Measurements from ENCODE around the gene CDKAL1.

CDKAL1 gene

GRCh38 chr6:21278375-21278745 is 744.1 kb downstream of the CDKAL1 start:
- H3K27me3 Mint-ChIP-seq = no peaks in the 10 kb centered on the region

GRCh38 chr6:21279619-21280018 is 745.4 kb downstream of the CDKAL1 start:
- H3K27me3 Mint-ChIP-seq = no peaks in the 10 kb centered on the region
- H3K4me3 Mint-ChIP-seq = no peak overlapping the region
- intact Hi-C loops (cut with micrococcal nuclease) = no loop called here
- H3K4me1 Mint-ChIP-seq (ENCODE audit: low read depth) = no peaks in the 10 kb centered on the region
- no peaks in the 10 kb centered on the region for H3K36me3 Mint-ChIP-seq (ENCODE audit: low read depth)
- H3K27ac Mint-ChIP-seq = no peak overlapping the region
- H3K9me3 Mint-ChIP-seq = no peaks in the 10 kb centered on the region

More at GRCh38 chr6:21278375-21278745, 744.1 kb downstream of the CDKAL1 start:
- Mint-ChIP-seq H3K27ac (no peak overlapping the region), H3K4me3 (no peak overlapping the region), H3K4me1 (ENCODE audit: low read depth) (no peaks in the 10 kb centered on the region), H3K9me3 (no peaks in the 10 kb centered on the region), H3K36me3 (ENCODE audit: low read depth) (no peaks in the 10 kb centered on the region)
- intact Hi-C loops (cut with micrococcal nuclease) = no loop called here

GRCh38 chr6:21281366-21281765 is 747.1 kb downstream of the CDKAL1 start:
- Mint-ChIP-seq H3K27me3 (no peaks in the 10 kb centered on the region), H3K4me3 (no peak overlapping the region), H3K36me3 (ENCODE audit: low read depth) (no peaks in the 10 kb centered on the region), H3K4me1 (ENCODE audit: low read depth) (no peaks in the 10 kb centered on the region), H3K27ac (no peak overlapping the region), H3K9me3 (no peaks in the 10 kb centered on the region)
- intact Hi-C loops (cut with micrococcal nuclease) = no loop called here

All from dendritic cell treated with granulocyte-macrophage colony-stimulating factor and Interleukin-4, amounts not matched to agents 40 ng/mL and 50 ng/mL, for 4 days (primary cell).